Ishikawa (cell line): ENCODE measurements around the gene LDAH.

Experiments
- CEBPB ChIP-seq: IDR thresholded peaks from 2 replicates; pipeline ENCODE4 v1.6.1; 2012
- EGR1 ChIP-seq: IDR thresholded peaks from 2 replicates; pipeline ENCODE4 v1.6.1; 2012
- EP300 ChIP-seq: IDR thresholded peaks from 2 replicates; pipeline ENCODE4 v1.6.1; 2012; ENCODE audit warnings: borderline replicate concordance
- NFIC ChIP-seq: IDR thresholded peaks from 2 replicates; pipeline ENCODE4 v1.6.1; 2012
- RAD21 ChIP-seq: IDR thresholded peaks from 2 replicates; pipeline ENCODE4 v1.6.1; 2012; ENCODE audit warnings: low read depth
- REST ChIP-seq: IDR thresholded peaks from 2 replicates; pipeline ENCODE4 v1.6.1; 2012; ENCODE audit warnings: low read depth, mild to moderate bottlenecking
- TAF1 ChIP-seq: IDR thresholded peaks from 2 replicates; pipeline ENCODE4 v1.6.1; 2012; ENCODE audit warnings: low read depth, mild to moderate bottlenecking
- YY1 ChIP-seq: IDR thresholded peaks from 2 replicates; pipeline ENCODE4 v1.6.1; 2012; ENCODE audit warnings: low read depth
- ZBTB7A ChIP-seq: IDR thresholded peaks from 2 replicates; pipeline ENCODE4 v1.6.1; 2012; ENCODE audit warnings: low read depth
- TF ChIP-seq, protein P1 (sequence below): IDR thresholded peaks from 2 replicates; pipeline ENCODE4 v1.6.1; 2012
- TF ChIP-seq, protein P2 (sequence below): IDR thresholded peaks from 2 replicates; pipeline ENCODE4 v1.6.1; 2012

- TF ChIP-seq ZBTB7A (no peak), EGR1 (no peak), YY1 (no peak), REST (no peak), EP300 (no peak), TAF1 (no peak), RAD21 (no peak), CEBPB (no peak), NFIC (no peak)
- TF ChIP-seq, protein P1, sequence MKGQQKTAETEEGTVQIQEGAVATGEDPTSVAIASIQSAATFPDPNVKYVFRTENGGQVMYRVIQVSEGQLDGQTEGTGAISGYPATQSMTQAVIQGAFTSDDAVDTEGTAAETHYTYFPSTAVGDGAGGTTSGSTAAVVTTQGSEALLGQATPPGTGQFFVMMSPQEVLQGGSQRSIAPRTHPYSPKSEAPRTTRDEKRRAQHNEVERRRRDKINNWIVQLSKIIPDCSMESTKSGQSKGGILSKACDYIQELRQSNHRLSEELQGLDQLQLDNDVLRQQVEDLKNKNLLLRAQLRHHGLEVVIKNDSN: no peak
- TF ChIP-seq, protein P2, sequence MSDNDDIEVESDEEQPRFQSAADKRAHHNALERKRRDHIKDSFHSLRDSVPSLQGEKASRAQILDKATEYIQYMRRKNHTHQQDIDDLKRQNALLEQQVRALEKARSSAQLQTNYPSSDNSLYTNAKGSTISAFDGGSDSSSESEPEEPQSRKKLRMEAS: no peak
Observed at GRCh38 chr2:20635113-20635510, 187.8 kb downstream of the LDAH start.
